Measurements from ENCODE around the gene FAM120B. TPM values are rescaled to one million over a fixed set of nuclear protein-coding genes. Genes with fewer than 3 reads are reported as not detected.

FAM120B gene
- total and polyA plus RNA-seq, 2 experiments from 2014 or later = 7.2 to 16.7 TPM

GRCh38 chr6:170277893-170278742 lies 28.4 kb upstream of the FAM120B start:
- Histone ChIP-seq H4K20me1 (replicated peaks; ENCODE audit: insufficient read depth) (no peaks in the 10 kb centered on the region), H3K79me2 (replicated peaks; ENCODE audit: insufficient read depth) (no peaks in the 10 kb centered on the region), H2AFZ (no peak overlapping the region), H3K4me3 (no peak overlapping the region), H3K4me1 (ENCODE audit: insufficient read depth) (0 out of 2 replicates have a peak, but pooled peaks cover 7% of the 10 kb centered on the region), H3K36me3 (ENCODE audit: insufficient read depth) (no peaks in the 10 kb centered on the region), H3K27me3 (ENCODE audit: insufficient read depth) (no peaks in the 10 kb centered on the region), H3F3A (replicated peaks; ENCODE audit: low read depth) (no peaks in the 10 kb centered on the region), H3K27ac (ENCODE audit: low read depth) (no peak overlapping the region), H3K4me2 (no peak overlapping the region), H3K9me2 (ENCODE audit: insufficient read depth) (no peaks in the 10 kb centered on the region)
- DNase-seq (ENCODE audit: low spot score) (peak; percentile 55), ATAC-seq (peak; percentile 24; the same call in 1 of the 3 replicates)
- no peaks in the 10 kb centered on the region for H3K9me3 Mint-ChIP-seq
- no peak overlapping the region for H3K27ac Mint-ChIP-seq
- H3K36me3 Mint-ChIP-seq (ENCODE audit: low read depth) = no peaks in the 10 kb centered on the region
- no peak overlapping the region for H3K4me3 Mint-ChIP-seq
- peaks cover 17% of the 10 kb centered on the region for H3K4me1 Mint-ChIP-seq
- no peak for TF ChIP-seq EZH2 (IDR thresholded peaks at IDR 0.05; ENCODE audit: low read depth, unreplicated experiment)
- TF ChIP-seq CTCF (conservative IDR thresholded peaks at IDR 0.05; ENCODE audit: low read depth in 2 of 2) = peak; percentile 9; a peak in 1 of 4 replicates
- peaks cover 13% of the 10 kb centered on the region for H3K27me3 Mint-ChIP-seq (ENCODE audit: insufficient read depth, low read depth, poor library complexity)

- H2AFZ ChIP-seq = no peak overlapping the region
- ATAC-seq = no peak
- Mint-ChIP-seq H3K4me3 (no peak overlapping the region), H3K4me1 (peaks cover 17% of the 10 kb centered on the region), H3K27me3 (ENCODE audit: insufficient read depth, low read depth, poor library complexity) (peaks cover 13% of the 10 kb centered on the region), H3K9me3 (no peaks in the 10 kb centered on the region), H3K36me3 (ENCODE audit: low read depth) (no peaks in the 10 kb centered on the region), H3K27ac (no peak overlapping the region)
- no peaks in the 10 kb centered on the region for H3K36me3 ChIP-seq (ENCODE audit: insufficient read depth)
- H3K79me2 ChIP-seq (replicated peaks; ENCODE audit: insufficient read depth) = no peaks in the 10 kb centered on the region
- no peaks in the 10 kb centered on the region for H4K20me1 ChIP-seq (replicated peaks; ENCODE audit: insufficient read depth)
- no peak overlapping the region for H3K27ac ChIP-seq (ENCODE audit: low read depth)
- no peak overlapping the region for H3K4me3 ChIP-seq
- no peaks in the 10 kb centered on the region for H3K9me2 ChIP-seq (ENCODE audit: insufficient read depth)
- no peaks in the 10 kb centered on the region for H3F3A ChIP-seq (replicated peaks; ENCODE audit: low read depth)
- H3K4me1 ChIP-seq (ENCODE audit: insufficient read depth) = 0 out of 2 replicates have a peak, but pooled peaks cover 7% of the 10 kb centered on the region
- H3K27me3 ChIP-seq (ENCODE audit: insufficient read depth) = no peaks in the 10 kb centered on the region
- no peak overlapping the region for H3K4me2 ChIP-seq
- no peak for DNase-seq (ENCODE audit: low spot score)
- TF ChIP-seq REST (IDR thresholded peaks at IDR 0.05; ENCODE audit: unreplicated experiment) (no peak), ZNF462 (CRISPR knock-in tag; IDR thresholded peaks at IDR 0.05) (no peak), POLR2AphosphoS5 (IDR thresholded peaks at IDR 0.05; ENCODE audit: low read depth) (no peak), ZNF331 (CRISPR knock-in tag; IDR thresholded peaks at IDR 0.05; ENCODE audit: low read depth) (no peak), STAT1 (IDR thresholded peaks at IDR 0.05; ENCODE audit: unreplicated experiment) (no peak), EZH2 (IDR thresholded peaks at IDR 0.05; ENCODE audit: low read depth, unreplicated experiment) (no peak), JUNB (IDR thresholded peaks at IDR 0.05; ENCODE audit: unreplicated experiment) (no peak), EZH2phosphoT487 (IDR thresholded peaks at IDR 0.05; ENCODE audit: unreplicated experiment) (no peak)
Measured at GRCh38 chr6:170278743-170279094, 27.8 kb upstream of the FAM120B start.

Data from GM23338 (cell line).